ENCODE results near the gene BPGM.

BPGM gene

DNA sequence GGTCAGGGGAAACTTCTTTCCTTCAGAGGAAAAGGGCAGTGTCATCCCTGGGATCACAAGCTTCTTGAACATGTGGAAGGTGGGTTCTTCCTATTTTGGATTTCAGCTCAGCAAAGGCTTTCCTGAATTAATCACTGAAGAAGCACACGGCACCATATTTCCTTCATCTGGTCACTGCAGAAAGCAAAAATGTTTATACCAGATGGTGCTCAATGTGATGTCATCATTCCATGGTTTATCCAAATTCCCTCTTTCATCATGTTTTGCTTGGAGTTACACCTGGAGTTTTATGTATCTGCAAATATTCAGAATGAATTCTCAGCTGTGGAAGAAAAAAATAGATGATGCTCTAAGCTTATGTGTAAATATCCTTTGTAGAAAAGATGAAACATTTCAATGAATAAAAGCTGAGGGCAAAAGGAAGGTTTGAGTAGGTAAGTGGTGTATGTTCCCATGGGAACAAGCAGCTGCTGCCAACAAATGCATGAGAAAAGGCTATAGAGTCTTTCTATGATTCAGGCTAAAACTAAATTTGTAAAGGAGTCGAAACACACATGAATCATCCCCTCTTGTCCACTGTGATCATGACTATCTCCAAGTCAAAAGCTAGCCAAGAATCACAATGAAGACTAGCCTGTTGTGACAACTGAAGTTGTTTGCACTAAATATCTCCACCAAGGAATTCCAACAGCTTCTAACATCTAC is 26.9 kb upstream of the BPGM start:
- TF ChIP-seq JUND (IDR thresholded peaks at IDR 0.05; ENCODE audit: low read depth) = no peak
- in situ Hi-C loops (cut with HindIII; ENCODE audit: low pct_unique_long_range_greater_than_20kb, low sequenced_read_pairs) = no loop called here
- DNase-seq (ENCODE audit: low read depth in 1 of 2, low spot score in 1 of 2) = no peak

GRCh38 chr7:134622303-134622995 is 24.2 kb upstream of the BPGM start:
- in situ Hi-C loops (cut with HindIII; ENCODE audit: low pct_unique_long_range_greater_than_20kb, low sequenced_read_pairs) = no loop called here
- DNase-seq (ENCODE audit: low read depth in 1 of 2, low spot score in 1 of 2) = no peak
- TF ChIP-seq JUND (IDR thresholded peaks at IDR 0.05; ENCODE audit: low read depth) = no peak

GRCh38 chr7:134623193-134623592 is 23.5 kb upstream of the BPGM start:
- no peak for DNase-seq (ENCODE audit: low read depth in 1 of 2, low spot score in 1 of 2)
- in situ Hi-C loops (cut with HindIII; ENCODE audit: low pct_unique_long_range_greater_than_20kb, low sequenced_read_pairs) = no loop called here
- no peak for TF ChIP-seq JUND (IDR thresholded peaks at IDR 0.05; ENCODE audit: low read depth)

DNA sequence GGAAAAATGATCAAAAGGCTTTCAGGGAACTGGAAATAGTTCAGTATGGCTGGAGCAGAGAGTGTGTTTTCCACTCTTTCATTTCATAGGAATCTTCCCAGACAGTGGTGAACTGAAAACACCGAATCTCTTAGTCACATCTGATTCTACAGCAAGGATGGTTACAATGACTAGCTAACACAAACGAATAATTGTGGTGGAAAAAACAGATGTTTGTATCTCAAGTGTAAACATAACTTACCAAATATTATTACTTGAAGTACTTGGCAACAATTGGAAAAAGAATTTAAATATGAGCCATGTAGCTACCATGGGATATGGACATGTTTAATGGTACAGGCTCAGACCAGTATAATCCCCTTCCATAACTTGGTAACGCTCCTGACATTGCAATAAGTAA is 21.1 kb upstream of the BPGM start:
- no peak for TF ChIP-seq JUND (IDR thresholded peaks at IDR 0.05; ENCODE audit: low read depth)
- in situ Hi-C loops (cut with HindIII; ENCODE audit: low pct_unique_long_range_greater_than_20kb, low sequenced_read_pairs) = no loop called here
- DNase-seq (ENCODE audit: low read depth in 1 of 2, low spot score in 1 of 2) = no peak

- DNase-seq (ENCODE audit: low read depth in 1 of 2, low spot score in 1 of 2) = no peak
- in situ Hi-C loops (cut with HindIII; ENCODE audit: low pct_unique_long_range_greater_than_20kb, low sequenced_read_pairs) = no loop called here
- TF ChIP-seq JUND (IDR thresholded peaks at IDR 0.05; ENCODE audit: low read depth) = no peak
Observed at GRCh38 chr7:134627109-134627774, 19.4 kb upstream of the BPGM start.

DNA sequence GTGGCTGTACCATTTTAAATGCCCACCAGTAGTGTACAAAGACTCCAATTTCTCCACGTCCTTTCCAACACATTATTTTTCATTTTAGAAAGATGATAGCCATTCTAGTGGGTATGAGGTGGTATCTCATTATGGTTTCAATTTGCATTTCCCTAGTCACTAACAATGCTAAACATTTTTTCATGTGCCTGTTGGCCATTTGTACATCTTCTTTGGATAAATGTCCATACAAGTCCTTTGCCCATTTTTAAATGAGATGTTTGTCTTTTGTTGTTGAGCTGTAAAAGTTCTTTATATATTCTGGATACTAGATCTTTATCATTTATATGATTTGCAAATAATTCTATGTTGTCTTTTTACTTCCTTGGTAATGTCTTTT is 18.9 kb upstream of the BPGM start:
- in situ Hi-C loops (cut with HindIII; ENCODE audit: low pct_unique_long_range_greater_than_20kb, low sequenced_read_pairs) = no loop called here
- no peak for TF ChIP-seq JUND (IDR thresholded peaks at IDR 0.05; ENCODE audit: low read depth)

DNA sequence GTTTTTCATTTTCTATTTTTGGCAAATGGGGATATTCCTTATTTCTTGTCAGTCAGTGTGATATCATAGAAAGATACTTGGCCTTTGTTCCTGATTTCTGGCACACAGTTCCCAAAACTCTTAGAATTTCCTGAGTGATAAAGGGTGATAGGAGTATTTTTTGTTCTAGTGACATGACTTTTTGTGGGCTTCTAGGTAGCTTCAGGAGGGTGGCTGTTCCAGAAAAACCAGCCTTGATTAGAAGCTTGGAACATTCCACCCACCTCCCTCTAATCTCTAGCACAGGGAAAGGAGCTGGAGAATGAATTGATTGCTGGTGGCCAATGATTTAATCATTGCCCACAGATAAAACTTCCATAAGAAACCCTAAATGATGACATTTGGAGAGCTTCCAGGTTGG is 17.2 kb upstream of the BPGM start:
- DNase-seq (ENCODE audit: low read depth in 1 of 2, low spot score in 1 of 2) = no peak
- in situ Hi-C loops (cut with HindIII; ENCODE audit: low pct_unique_long_range_greater_than_20kb, low sequenced_read_pairs) = no loop called here
- TF ChIP-seq JUND (IDR thresholded peaks at IDR 0.05; ENCODE audit: low read depth) = no peak

More for the DNA sequence above, 18.9 kb upstream of the BPGM start:
- no peak for DNase-seq (ENCODE audit: low read depth in 1 of 2, low spot score in 1 of 2)

- no peak for DNase-seq (ENCODE audit: low read depth in 1 of 2, low spot score in 1 of 2)
- TF ChIP-seq JUND (IDR thresholded peaks at IDR 0.05; ENCODE audit: low read depth) = no peak
- in situ Hi-C loops (cut with HindIII; ENCODE audit: low pct_unique_long_range_greater_than_20kb, low sequenced_read_pairs) = no loop called here
Observed at GRCh38 chr7:134630237-134630636, 16.4 kb upstream of the BPGM start.

GRCh38 chr7:134630893-134631292 is 15.8 kb upstream of the BPGM start:
- DNase-seq (ENCODE audit: low read depth in 1 of 2, low spot score in 1 of 2) = no peak
- in situ Hi-C loops (cut with HindIII; ENCODE audit: low pct_unique_long_range_greater_than_20kb, low sequenced_read_pairs) = no loop called here
- no peak for TF ChIP-seq JUND (IDR thresholded peaks at IDR 0.05; ENCODE audit: low read depth)

DNA sequence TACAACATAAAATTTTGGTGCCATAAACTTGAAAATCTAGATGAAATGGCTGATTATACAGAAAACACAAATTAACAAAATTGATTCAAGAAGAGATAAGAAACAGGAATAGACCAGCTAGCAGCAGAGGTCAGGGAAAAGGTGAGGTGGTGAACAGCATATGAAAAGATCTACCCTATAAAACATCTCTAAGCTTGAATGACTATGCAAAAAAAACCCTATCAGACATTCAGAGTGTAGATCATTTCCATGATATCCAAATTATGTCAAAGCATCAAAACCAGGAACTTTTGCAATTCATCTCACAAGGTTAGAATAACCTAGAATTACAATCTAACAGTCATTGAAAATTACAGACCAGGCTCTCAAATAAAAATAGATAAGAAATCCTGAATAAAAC is 14.6 kb upstream of the BPGM start:
- DNase-seq (ENCODE audit: low read depth in 1 of 2, low spot score in 1 of 2) = no peak
- in situ Hi-C loops (cut with HindIII; ENCODE audit: low pct_unique_long_range_greater_than_20kb, low sequenced_read_pairs) = no loop called here
- no peak for TF ChIP-seq JUND (IDR thresholded peaks at IDR 0.05; ENCODE audit: low read depth)

- in situ Hi-C loops (cut with HindIII; ENCODE audit: low pct_unique_long_range_greater_than_20kb, low sequenced_read_pairs) = no loop called here
- no peak for TF ChIP-seq JUND (IDR thresholded peaks at IDR 0.05; ENCODE audit: low read depth)
- DNase-seq (ENCODE audit: low read depth in 1 of 2, low spot score in 1 of 2) = peak; percentile 4 to 67
Observed at GRCh38 chr7:134632937-134633540, 13.6 kb upstream of the BPGM start.

GRCh38 chr7:134636008-134636449 is 10.6 kb upstream of the BPGM start:
- no peak for DNase-seq (ENCODE audit: low read depth in 1 of 2, low spot score in 1 of 2)
- in situ Hi-C loops (cut with HindIII; ENCODE audit: low pct_unique_long_range_greater_than_20kb, low sequenced_read_pairs) = no loop called here
- no peak for TF ChIP-seq JUND (IDR thresholded peaks at IDR 0.05; ENCODE audit: low read depth)

- in situ Hi-C loops (cut with HindIII; ENCODE audit: low pct_unique_long_range_greater_than_20kb, low sequenced_read_pairs) = no loop called here
- no peak for DNase-seq (ENCODE audit: low read depth in 1 of 2, low spot score in 1 of 2)
- TF ChIP-seq JUND (IDR thresholded peaks at IDR 0.05; ENCODE audit: low read depth) = no peak
Observed at GRCh38 chr7:134637441-134637840, 9.2 kb upstream of the BPGM start.
